ENCODE results near the gene TESK2.

The TESK2 gene

DNA sequence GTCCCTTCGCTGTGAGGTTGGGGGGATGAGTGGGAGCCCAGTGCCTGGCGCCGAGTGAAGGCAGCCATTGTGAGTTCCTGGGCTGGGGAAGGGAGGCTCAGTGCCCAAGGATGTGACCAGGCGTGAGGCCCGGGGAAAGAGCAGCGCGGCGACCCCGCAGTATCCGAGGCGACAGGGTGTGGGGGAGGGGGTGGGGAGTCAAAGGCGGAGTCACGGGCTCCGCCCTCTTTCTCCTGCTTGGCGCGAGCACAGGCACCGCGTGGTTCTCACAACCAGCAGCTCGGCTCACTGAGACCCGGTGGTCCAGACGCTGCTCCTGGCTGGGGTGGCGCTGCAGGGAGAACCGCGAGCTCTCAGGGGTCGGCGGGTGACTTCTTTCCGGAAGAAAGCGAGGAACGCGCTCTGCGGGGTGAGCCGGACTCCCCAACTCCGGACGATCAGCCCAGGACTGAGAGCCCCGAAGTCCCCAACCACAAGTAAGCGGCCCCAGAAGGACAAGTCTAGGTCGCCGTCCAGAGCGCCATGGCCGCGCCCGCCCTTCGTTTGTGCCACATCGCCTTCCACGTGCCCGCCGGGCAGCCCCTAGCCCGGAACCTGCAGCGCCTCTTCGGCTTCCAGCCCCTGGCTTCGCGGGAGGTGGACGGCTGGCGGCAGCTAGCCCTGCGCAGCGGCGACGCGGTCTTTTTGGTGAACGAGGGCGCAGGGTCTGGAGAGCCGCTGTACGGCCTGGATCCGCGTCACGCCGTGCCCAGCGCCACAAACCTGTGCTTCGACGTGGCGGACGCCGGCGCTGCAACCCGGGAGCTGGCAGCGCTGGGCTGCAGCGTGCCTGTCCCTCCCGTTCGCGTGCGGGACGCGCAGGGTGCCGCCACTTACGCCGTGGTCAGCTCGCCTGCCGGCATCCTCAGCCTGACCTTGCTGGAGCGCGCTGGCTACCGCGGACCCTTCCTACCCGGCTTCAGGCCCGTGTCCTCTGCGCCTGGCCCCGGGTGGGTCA, 164.0 kb downstream of the TESK2 start, which contains the start of gene HPDL:
Gene HPDL (plus strand): TSS at position 269 of the 997 bp plus-strand sequence. CDS start 254 bp downstream, at position 523.
- TF ChIP-seq, protein P1, sequence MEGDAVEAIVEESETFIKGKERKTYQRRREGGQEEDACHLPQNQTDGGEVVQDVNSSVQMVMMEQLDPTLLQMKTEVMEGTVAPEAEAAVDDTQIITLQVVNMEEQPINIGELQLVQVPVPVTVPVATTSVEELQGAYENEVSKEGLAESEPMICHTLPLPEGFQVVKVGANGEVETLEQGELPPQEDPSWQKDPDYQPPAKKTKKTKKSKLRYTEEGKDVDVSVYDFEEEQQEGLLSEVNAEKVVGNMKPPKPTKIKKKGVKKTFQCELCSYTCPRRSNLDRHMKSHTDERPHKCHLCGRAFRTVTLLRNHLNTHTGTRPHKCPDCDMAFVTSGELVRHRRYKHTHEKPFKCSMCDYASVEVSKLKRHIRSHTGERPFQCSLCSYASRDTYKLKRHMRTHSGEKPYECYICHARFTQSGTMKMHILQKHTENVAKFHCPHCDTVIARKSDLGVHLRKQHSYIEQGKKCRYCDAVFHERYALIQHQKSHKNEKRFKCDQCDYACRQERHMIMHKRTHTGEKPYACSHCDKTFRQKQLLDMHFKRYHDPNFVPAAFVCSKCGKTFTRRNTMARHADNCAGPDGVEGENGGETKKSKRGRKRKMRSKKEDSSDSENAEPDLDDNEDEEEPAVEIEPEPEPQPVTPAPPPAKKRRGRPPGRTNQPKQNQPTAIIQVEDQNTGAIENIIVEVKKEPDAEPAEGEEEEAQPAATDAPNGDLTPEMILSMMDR (IDR thresholded peaks at IDR 0.05) = no peak

DNA sequence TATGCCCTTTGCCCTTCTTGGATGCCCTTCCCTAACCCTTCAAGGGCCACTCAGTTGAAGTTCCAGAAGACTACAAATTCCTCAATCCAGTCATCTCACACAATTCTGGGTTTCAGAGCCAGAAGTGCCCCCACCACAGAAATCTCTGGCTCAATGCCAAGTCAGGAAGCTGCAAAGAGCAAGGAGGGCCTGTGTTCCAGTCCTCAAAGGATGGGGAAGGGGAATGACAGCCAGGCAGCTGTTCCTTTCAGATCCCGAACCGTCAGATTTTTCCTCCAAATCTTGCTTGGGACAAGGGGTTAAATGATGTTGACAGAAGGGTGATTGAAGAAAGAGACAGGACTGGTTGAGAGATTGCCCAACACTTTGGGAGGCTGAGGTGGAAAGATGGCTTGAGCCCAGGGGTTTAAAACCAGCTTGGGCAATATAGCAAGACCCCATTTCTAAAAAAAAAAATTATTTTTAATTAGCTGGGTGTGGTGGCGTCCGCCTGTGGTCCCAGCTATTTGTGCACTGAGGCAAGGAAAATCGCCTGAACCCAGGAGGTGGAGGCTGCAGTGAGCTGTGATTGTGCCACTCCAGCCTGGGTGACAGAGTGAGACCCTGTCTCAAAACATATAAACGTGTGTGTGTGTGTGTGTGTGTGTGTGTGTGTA, 165.0 kb downstream of the TESK2 start:
- TF ChIP-seq, protein P1 (IDR thresholded peaks at IDR 0.05) = no peak

DNA sequence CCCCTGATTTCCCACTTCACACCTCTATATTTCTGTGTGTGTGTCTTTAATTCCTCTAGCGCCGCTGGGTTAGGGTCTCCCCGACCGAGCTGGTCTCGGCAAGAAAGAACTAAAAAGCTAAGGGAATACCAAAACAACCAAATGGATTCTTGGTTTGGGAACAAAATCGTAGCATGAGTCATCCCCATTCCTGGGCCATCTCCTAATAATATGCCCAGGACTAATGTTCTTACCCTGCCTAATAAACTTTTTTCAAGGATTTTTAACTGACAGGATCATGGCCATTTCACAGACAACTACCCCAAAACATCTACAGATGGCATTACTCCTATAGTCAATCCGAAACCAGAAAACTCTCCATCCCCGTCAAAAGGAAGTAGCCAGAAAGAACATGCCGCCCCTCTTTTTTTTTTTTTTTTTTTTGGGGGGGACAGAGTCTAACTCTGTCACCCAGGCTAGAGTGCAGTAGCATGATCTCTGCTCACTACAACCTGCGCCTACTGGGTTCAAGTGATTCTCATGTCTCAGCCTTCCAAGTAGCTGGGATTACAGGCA, 168.4 kb downstream of the TESK2 start:
- TF ChIP-seq, protein P1 (IDR thresholded peaks at IDR 0.05) = no peak

DNA sequence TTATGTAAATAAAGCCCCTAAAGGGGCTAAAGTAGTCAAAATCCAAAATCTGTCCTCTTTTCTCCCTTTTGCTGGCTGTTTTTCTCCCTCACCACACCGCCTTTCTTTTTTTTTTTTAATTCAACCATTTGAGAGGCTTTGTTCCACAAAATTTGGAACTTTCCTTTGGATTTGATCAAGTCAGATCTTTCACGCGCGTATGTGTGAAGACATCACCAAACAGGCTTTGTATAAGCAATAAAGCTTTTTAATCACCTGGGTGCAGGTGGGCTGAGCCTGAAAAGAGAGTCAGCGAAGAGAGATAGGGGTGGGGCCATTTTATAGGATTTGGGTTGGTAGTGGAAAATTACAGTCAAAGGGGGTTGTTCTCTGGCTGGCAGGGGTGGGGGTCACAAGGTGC, 169.5 kb downstream of the TESK2 start:
- TF ChIP-seq, protein P1 (IDR thresholded peaks at IDR 0.05) = no peak

DNA sequence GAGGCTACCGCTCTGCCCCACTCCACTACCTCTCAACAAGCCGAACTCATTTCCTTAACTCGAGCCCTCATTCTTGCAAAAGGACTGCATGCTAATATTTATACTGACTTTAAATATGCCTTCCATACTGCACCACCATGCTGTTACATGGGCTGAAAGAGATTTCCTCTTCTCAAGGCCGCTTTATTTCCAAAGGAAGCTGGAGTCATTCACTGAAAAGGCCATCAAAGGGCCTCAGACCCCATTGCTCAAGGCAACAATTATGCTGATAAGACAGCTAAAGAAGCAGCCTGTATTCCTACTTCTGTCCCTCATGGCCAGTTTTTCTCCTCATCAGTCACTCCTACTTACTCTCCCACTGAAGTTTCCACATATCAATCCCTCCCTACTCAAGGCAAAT, 171.2 kb downstream of the TESK2 start:
- TF ChIP-seq, protein P1 (IDR thresholded peaks at IDR 0.05) = no peak

DNA sequence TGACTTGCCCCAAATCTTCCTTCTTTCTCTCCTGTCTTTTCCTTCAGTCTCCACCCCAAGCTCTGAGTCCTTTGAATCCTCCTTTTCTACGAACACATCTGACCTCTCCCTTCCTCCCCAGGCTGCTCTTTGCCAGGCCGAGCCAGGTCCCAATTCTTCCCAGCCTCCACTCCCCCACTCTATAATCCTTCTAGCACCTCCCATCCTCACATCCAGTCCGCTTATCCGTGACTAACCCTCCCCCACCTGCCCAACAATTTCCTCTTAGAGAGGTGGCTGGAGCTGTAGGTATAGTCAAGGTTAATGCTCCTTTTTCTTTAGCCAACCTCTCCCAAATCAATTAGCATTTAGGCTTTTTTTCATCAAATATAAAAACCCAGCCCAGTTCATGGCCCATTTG, 173.8 kb downstream of the TESK2 start:
- TF ChIP-seq, protein P1 (IDR thresholded peaks at IDR 0.05) = no peak

DNA sequence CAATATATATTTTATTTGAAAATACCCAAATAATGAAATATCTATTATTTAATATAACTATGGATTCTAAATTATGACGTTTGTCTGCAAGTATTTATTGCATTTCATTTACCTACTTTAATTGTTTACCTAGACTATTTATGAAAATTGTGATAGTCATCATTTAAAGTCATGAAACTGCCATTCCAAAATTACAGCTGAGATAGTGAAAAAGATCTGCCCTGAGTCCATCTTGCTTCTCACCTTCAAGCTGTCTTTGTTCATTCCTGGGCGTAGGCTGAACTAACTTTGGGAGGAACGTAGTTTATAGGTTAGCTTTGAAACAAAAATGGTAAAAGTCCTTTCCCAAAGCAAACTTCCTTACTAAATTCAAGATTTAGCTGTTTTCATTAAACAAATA, 176.7 kb downstream of the TESK2 start:
- TF ChIP-seq, protein P1 (IDR thresholded peaks at IDR 0.05) = no peak
